Loucy (cell line): ENCODE results near the gene SSUH2.

Experiments
- H2AFZ ChIP-seq: fragments of 200-600 bp; sonication (generic); 2 replicates; pipeline ENCODE4 v1.6.0; 2016; ENCODE audit warnings: antibody characterized with exemption, mild to moderate bottlenecking, low read length, moderate library complexity
- H3F3A ChIP-seq: fragments of 200-600 bp; 2 replicates; pipeline ENCODE4 v1.6.0; 2016; ENCODE audit warnings: antibody characterized with exemption, low read depth, mild to moderate bottlenecking
- H3K27me3 ChIP-seq: fragments of 200-600 bp; sonication (generic); 2 replicates; pipeline ENCODE4 v1.6.1; 2014; ENCODE audit warnings: low read length, mild to moderate bottlenecking; ENCODE audit not compliant: insufficient read depth, poor library complexity, severe bottlenecking
- H3K36me3 ChIP-seq: fragments of 200-600 bp; sonication (generic); 2 replicates; pipeline ENCODE4 v1.6.1; 2016; ENCODE audit warnings: low read length; ENCODE audit not compliant: insufficient read depth
- H3K4me1 ChIP-seq: fragments of 200-600 bp; sonication (generic); 2 replicates; pipeline ENCODE4 v1.5.1; 2014; ENCODE audit warnings: low read length, mild to moderate bottlenecking; ENCODE audit not compliant: insufficient read depth, poor library complexity, severe bottlenecking
- H3K4me2 ChIP-seq: fragments of 200-600 bp; sonication (generic); 2 replicates; pipeline ENCODE4 v1.6.0; 2014; ENCODE audit warnings: antibody characterized with exemption, low read length, low read depth, mild to moderate bottlenecking; ENCODE audit not compliant: poor library complexity, severe bottlenecking
- H3K4me3 ChIP-seq: fragments of 200-600 bp; sonication (generic); 2 replicates; pipeline ENCODE4 v1.5.1; 2014; ENCODE audit warnings: low read length, mild to moderate bottlenecking, mixed read lengths; ENCODE audit not compliant: poor library complexity, severe bottlenecking
- H3K79me2 ChIP-seq: fragments of 200-600 bp; sonication (generic); 2 replicates; pipeline ENCODE4 v1.6.1; 2014; ENCODE audit warnings: low read length; ENCODE audit not compliant: insufficient read depth
- H3K9ac ChIP-seq: fragments of 200-600 bp; sonication (generic); 2 replicates; pipeline ENCODE4 v1.6.0; 2014; ENCODE audit warnings: mild to moderate bottlenecking, low read depth, low read length, moderate library complexity; ENCODE audit not compliant: poor library complexity, severe bottlenecking
- H3K9me2 ChIP-seq: fragments of 200-600 bp; sonication (generic); replicated peaks from 2 replicates; pipeline ENCODE4 v1.6.1; 2016; ENCODE audit warnings: low read depth, low read length, mixed read lengths
- H3K9me3 ChIP-seq: fragments of 200-600 bp; sonication (generic); 2 replicates; pipeline ENCODE4 v1.6.1; 2014; ENCODE audit warnings: mild to moderate bottlenecking, antibody characterized with exemption, low read length, low read depth; ENCODE audit not compliant: insufficient read depth
- H4K20me1 ChIP-seq: fragments of 200-600 bp; sonication (generic); 2 replicates; pipeline ENCODE4 v1.6.0; 2014; ENCODE audit warnings: antibody characterized with exemption, low read length, mild to moderate bottlenecking; ENCODE audit not compliant: insufficient read depth, poor library complexity, severe bottlenecking
- EZH2phosphoT487 ChIP-seq: fragments of 200-600 bp; IDR thresholded peaks from 2 replicates; pipeline ENCODE4 v1.6.1; 2018; ENCODE audit warnings: antibody characterized with exemption, mild to moderate bottlenecking, moderate library complexity, borderline replicate concordance
- TF ChIP-seq, protein P1 (sequence below): fragments of 200-600 bp; sonication (generic); conservative IDR thresholded peaks from 2 replicates; pipeline ENCODE4 v1.5.1; 2014; ENCODE audit warnings: mild to moderate bottlenecking, antibody characterized with exemption, low read length

SSUH2 gene

DNA sequence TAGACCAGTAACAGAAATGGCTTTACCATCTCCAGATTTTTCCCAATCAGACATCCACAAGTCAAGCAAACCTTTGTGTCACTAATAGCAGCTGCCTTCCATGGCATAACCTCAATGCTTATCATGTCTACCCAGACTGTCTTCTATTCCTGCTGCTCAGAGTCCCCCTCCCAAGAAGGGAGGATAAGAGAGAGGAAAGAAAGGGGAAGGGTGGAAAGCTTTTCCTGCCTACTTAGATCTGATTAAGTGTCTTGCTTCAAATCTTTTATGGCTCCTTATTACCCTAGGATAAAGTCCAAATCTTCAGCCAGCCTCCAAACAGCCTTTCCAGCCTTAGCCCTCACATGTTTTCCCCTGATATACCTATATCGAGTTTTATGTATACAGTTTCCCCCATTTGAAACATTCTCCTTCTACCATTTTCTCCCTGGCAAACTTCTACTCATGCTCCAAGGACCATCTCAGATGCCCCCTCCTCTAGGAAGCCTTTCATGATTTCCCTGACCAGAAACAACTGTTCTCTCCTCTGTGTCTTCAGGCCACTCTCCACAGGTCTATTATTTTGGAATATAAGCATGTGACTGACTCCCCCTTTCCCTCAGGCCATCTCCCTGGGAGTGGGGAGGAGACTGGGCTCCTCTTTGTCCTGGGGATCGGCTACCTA is 7.9 kb upstream of the SSUH2 start:
- H3K36me3 ChIP-seq, result no peaks in the 10 kb centered on the region
- no peak overlapping the region for H3K4me3 ChIP-seq
- no peak overlapping the region for H3K9ac ChIP-seq
- H3K4me1 ChIP-seq, result no peaks in the 10 kb centered on the region
- H3K79me2 ChIP-seq, result no peaks in the 10 kb centered on the region
- no peaks in the 10 kb centered on the region for H3K27me3 ChIP-seq
- H4K20me1 ChIP-seq, result no peaks in the 10 kb centered on the region
- no peaks in the 10 kb centered on the region for H3K9me2 ChIP-seq
- H3K9me3 ChIP-seq, result no peaks in the 10 kb centered on the region
- no peaks in the 10 kb centered on the region for H3F3A ChIP-seq
- H3K4me2 ChIP-seq, result no peak overlapping the region
- H2AFZ ChIP-seq, result no peak overlapping the region
- TF ChIP-seq EZH2phosphoT487, result no peak
- TF ChIP-seq, protein P1, sequence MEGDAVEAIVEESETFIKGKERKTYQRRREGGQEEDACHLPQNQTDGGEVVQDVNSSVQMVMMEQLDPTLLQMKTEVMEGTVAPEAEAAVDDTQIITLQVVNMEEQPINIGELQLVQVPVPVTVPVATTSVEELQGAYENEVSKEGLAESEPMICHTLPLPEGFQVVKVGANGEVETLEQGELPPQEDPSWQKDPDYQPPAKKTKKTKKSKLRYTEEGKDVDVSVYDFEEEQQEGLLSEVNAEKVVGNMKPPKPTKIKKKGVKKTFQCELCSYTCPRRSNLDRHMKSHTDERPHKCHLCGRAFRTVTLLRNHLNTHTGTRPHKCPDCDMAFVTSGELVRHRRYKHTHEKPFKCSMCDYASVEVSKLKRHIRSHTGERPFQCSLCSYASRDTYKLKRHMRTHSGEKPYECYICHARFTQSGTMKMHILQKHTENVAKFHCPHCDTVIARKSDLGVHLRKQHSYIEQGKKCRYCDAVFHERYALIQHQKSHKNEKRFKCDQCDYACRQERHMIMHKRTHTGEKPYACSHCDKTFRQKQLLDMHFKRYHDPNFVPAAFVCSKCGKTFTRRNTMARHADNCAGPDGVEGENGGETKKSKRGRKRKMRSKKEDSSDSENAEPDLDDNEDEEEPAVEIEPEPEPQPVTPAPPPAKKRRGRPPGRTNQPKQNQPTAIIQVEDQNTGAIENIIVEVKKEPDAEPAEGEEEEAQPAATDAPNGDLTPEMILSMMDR, result no peak

DNA sequence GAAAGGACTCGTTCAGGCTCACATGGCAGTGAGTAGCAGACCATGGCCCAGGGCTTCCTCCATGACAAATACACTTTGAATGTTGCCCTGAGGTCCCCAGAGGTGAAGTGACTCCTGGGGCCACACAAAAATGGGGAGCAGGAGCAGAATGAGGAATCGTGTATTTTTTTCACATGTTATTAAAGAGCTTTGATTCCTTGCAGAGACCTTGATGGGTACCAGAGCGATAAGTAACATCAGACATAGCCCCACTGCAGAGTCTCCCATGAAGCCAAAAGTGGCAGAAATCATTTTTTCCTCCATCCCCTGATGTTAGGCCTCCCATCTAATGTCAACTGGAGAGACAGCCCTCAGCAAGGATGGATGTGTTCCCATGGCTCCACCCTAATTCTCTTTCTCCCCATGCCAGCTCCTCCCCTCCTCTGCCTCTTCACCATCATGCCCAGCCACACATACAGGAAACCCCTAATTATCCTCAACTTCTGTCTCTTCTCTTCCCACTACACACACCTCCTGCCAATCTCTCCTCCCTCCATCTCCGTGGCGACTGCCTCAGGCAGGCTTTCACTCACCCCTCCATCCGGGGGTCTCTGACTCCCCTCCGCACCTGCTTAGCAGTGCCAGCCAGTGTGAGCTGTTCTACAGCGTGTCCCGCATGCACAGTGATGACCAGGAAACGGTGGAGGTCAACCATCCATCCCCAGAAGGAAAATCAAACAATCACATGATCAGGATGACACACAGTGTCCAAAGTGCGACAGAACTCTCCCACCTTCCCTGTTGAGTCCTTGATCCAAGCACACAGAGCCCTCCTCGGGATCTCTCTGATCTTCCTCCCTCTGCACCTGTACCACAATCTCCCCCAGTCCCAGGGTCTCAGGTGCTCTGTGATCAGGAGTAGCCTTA is 7.1 kb upstream of the SSUH2 start:
- no peaks in the 10 kb centered on the region for H3K27me3 ChIP-seq
- H4K20me1 ChIP-seq, result no peaks in the 10 kb centered on the region
- no peak overlapping the region for H3K4me3 ChIP-seq
- H3F3A ChIP-seq, result no peaks in the 10 kb centered on the region
- no peaks in the 10 kb centered on the region for H3K9me3 ChIP-seq
- no peaks in the 10 kb centered on the region for H3K4me1 ChIP-seq
- no peak overlapping the region for H2AFZ ChIP-seq
- H3K36me3 ChIP-seq, result no peaks in the 10 kb centered on the region
- TF ChIP-seq EZH2phosphoT487, result no peak
- TF ChIP-seq, protein P1, result no peak
- no peaks in the 10 kb centered on the region for H3K79me2 ChIP-seq
- no peak overlapping the region for H3K9ac ChIP-seq
- H3K4me2 ChIP-seq, result no peak overlapping the region
- no peaks in the 10 kb centered on the region for H3K9me2 ChIP-seq

DNA sequence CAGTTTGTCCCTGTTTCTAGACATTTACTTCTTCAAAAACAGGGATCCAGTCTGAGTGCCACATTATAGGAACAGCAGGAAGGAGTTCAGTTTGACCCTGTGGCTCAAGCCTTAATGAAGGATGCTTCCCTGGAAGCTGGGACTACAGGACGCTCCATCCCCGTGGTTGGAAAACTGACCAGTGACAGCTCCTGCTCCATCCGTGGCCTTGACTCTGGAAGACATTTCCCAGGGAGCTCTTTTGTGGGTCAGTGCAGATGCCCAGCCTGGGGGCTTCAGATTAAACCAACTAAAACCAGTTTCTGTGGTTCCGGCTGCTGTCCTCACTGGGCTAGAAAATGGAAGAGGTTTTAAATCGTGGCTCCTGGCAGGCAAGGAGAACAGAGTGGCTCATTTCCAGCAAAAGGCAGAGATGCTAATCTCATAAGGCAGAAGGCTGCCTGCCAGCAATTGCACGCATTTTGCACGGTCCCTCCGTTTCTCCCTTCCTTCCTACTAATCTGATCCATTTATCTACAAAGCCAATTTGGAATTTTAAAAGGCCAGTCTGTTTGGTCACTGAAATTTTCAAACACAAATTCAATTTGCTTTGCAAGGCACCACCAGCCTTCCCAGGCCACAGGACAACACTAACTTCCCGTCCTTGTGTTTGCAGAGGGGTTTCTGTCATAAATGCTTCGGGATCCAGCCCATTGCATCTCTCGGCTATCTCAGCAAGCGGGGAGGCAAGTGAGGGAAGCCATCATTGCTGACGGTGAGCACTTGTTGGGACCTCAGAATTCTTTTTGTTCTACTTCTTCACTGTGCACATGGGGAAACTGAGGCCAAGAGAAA is 6.2 kb upstream of the SSUH2 start:
- H3K4me2 ChIP-seq, result no peak overlapping the region
- H3K79me2 ChIP-seq, result no peaks in the 10 kb centered on the region
- H3F3A ChIP-seq, result no peaks in the 10 kb centered on the region
- H4K20me1 ChIP-seq, result no peaks in the 10 kb centered on the region
- no peaks in the 10 kb centered on the region for H3K27me3 ChIP-seq
- TF ChIP-seq, protein P1, result no peak
- TF ChIP-seq EZH2phosphoT487, result no peak
- no peaks in the 10 kb centered on the region for H3K4me1 ChIP-seq
- H3K9me3 ChIP-seq, result no peaks in the 10 kb centered on the region
- no peak overlapping the region for H3K9ac ChIP-seq
- H3K9me2 ChIP-seq, result no peaks in the 10 kb centered on the region
- no peak overlapping the region for H2AFZ ChIP-seq
- no peak overlapping the region for H3K4me3 ChIP-seq
- H3K36me3 ChIP-seq, result no peaks in the 10 kb centered on the region
